HUES6 (cell line): ENCODE data around the gene RAD51B.

Source experiments
- H3K27ac ChIP-seq: 2 replicates; pipeline ENCODE4 v1.7.0; 2013; ENCODE audit warnings: low read depth, mild to moderate bottlenecking, low read length, inconsistent platforms
- H3K27me3 ChIP-seq: 2 replicates; pipeline ENCODE4 v1.6.1; 2013; ENCODE audit warnings: low read length; ENCODE audit not compliant: control insufficient read depth, insufficient read depth
- H3K36me3 ChIP-seq: 2 replicates; pipeline ENCODE4 v1.6.1; 2013; ENCODE audit warnings: low read length; ENCODE audit not compliant: control insufficient read depth, insufficient read depth
- H3K4me1 ChIP-seq: 2 replicates; pipeline ENCODE4 v1.6.1; 2013; ENCODE audit warnings: low read length; ENCODE audit not compliant: control insufficient read depth, insufficient read depth
- H3K4me3 ChIP-seq: 2 replicates; pipeline ENCODE4 v1.5.1; 2013; ENCODE audit warnings: low read depth, low read length
- H3K9ac ChIP-seq: one replicate; pipeline ENCODE4 v1.6.1; 2013; ENCODE audit warnings: mild to moderate bottlenecking, low read length
- H3K9me3 ChIP-seq: 2 replicates; pipeline ENCODE4 v1.6.1; 2013; ENCODE audit warnings: low read depth, low read length; ENCODE audit not compliant: control insufficient read depth, insufficient read depth

RAD51B gene

GRCh38 chr14:67819563-67820421 is at the start of gene RAD51B:
RAD51B (plus strand) TSS chr14:67819779.
- Histone ChIP-seq H3K27ac (peak within 1 kb of the TSS; percentile 26; the same call in 1 of the 2 replicates), H3K4me3 (peak within 1 kb of the TSS; percentile 89), H3K27me3 (no peaks in the 10 kb centered on the region), H3K36me3 (no peaks in the 10 kb centered on the region), H3K9me3 (no peaks in the 10 kb centered on the region), H3K4me1 (peaks cover 19% of the 10 kb centered on the region), H3K9ac (peak within 1 kb of the TSS; percentile 90)

GRCh38 chr14:67773844-67774377 is 45.7 kb upstream of the RAD51B start:
- H3K9ac ChIP-seq, result no peak overlapping the region
- H3K27ac ChIP-seq, result no peak overlapping the region
- H3K4me3 ChIP-seq, result no peak overlapping the region
- no peaks in the 10 kb centered on the region for H3K4me1 ChIP-seq
- H3K36me3 ChIP-seq, result peaks cover 96% of the 10 kb centered on the region
- H3K27me3 ChIP-seq, result no peaks in the 10 kb centered on the region
- no peaks in the 10 kb centered on the region for H3K9me3 ChIP-seq

- H3K9ac ChIP-seq, result no peak overlapping the region
- H3K9me3 ChIP-seq, result no peaks in the 10 kb centered on the region
- no peak overlapping the region for H3K27ac ChIP-seq
- H3K4me3 ChIP-seq, result no peak overlapping the region
- no peaks in the 10 kb centered on the region for H3K27me3 ChIP-seq
- H3K36me3 ChIP-seq, result peaks cover 96% of the 10 kb centered on the region
- no peaks in the 10 kb centered on the region for H3K4me1 ChIP-seq
These were observed 42.8 kb upstream of the RAD51B start for GRCh38 chr14:67776653-67777322.

- Histone ChIP-seq H3K9me3 (no peaks in the 10 kb centered on the region), H3K4me3 (no peak overlapping the region), H3K9ac (no peak overlapping the region), H3K36me3 (peaks cover 96% of the 10 kb centered on the region), H3K4me1 (no peaks in the 10 kb centered on the region), H3K27ac (no peak overlapping the region), H3K27me3 (no peaks in the 10 kb centered on the region)
These were observed 40.8 kb upstream of the RAD51B start for GRCh38 chr14:67778792-67779191.

- Histone ChIP-seq H3K4me3 (no peak overlapping the region), H3K36me3 (peaks cover 95% of the 10 kb centered on the region), H3K4me1 (no peaks in the 10 kb centered on the region), H3K9me3 (no peaks in the 10 kb centered on the region), H3K27me3 (no peaks in the 10 kb centered on the region), H3K27ac (no peak overlapping the region), H3K9ac (no peak overlapping the region)
These were observed 37.5 kb upstream of the RAD51B start for GRCh38 chr14:67782090-67782489.

- Histone ChIP-seq H3K9ac (no peak overlapping the region), H3K4me1 (no peaks in the 10 kb centered on the region), H3K36me3 (peaks cover 96% of the 10 kb centered on the region), H3K9me3 (no peaks in the 10 kb centered on the region), H3K4me3 (no peak overlapping the region), H3K27me3 (no peaks in the 10 kb centered on the region), H3K27ac (no peak overlapping the region)
These were observed 35.2 kb upstream of the RAD51B start for GRCh38 chr14:67784244-67784823.

GRCh38 chr14:67785270-67786109 is 34.1 kb upstream of the RAD51B start:
- H3K9ac ChIP-seq, result no peak overlapping the region
- no peaks in the 10 kb centered on the region for H3K9me3 ChIP-seq
- no peak overlapping the region for H3K4me3 ChIP-seq
- H3K27me3 ChIP-seq, result no peaks in the 10 kb centered on the region
- peaks cover 96% of the 10 kb centered on the region for H3K36me3 ChIP-seq
- H3K27ac ChIP-seq, result no peak overlapping the region
- no peaks in the 10 kb centered on the region for H3K4me1 ChIP-seq

- H3K4me1 ChIP-seq, result no peaks in the 10 kb centered on the region
- H3K27me3 ChIP-seq, result no peaks in the 10 kb centered on the region
- H3K36me3 ChIP-seq, result peaks cover 83% of the 10 kb centered on the region
- no peak overlapping the region for H3K27ac ChIP-seq
- H3K4me3 ChIP-seq, result no peak overlapping the region
- H3K9me3 ChIP-seq, result no peaks in the 10 kb centered on the region
- no peak overlapping the region for H3K9ac ChIP-seq
These were observed 31.9 kb upstream of the RAD51B start for GRCh38 chr14:67787673-67788072.

- Histone ChIP-seq H3K27me3 (no peaks in the 10 kb centered on the region), H3K27ac (no peak overlapping the region), H3K9me3 (no peaks in the 10 kb centered on the region), H3K4me3 (no peak overlapping the region), H3K36me3 (peaks cover 85% of the 10 kb centered on the region), H3K4me1 (no peaks in the 10 kb centered on the region), H3K9ac (no peak overlapping the region)
These were observed 20.8 kb upstream of the RAD51B start for GRCh38 chr14:67798731-67799130.

- Histone ChIP-seq H3K4me1 (no peaks in the 10 kb centered on the region), H3K36me3 (peaks cover 85% of the 10 kb centered on the region), H3K27ac (no peak overlapping the region), H3K4me3 (no peak overlapping the region), H3K9me3 (no peaks in the 10 kb centered on the region), H3K27me3 (no peaks in the 10 kb centered on the region), H3K9ac (no peak overlapping the region)
These were observed 18.8 kb upstream of the RAD51B start for GRCh38 chr14:67800743-67801142.
